IMR-90 (cell line): ENCODE results near the gene PEX14. TPM values are rescaled to one million over a fixed set of nuclear protein-coding genes. Genes with fewer than 3 reads are reported as not detected.

Experiments
- ATAC-seq: fragments of 200-7000 bp; cut with Tn5 transposase; 2 replicates; pipeline ENCODE4 v1.9.1; 2020; ENCODE audit warnings: low read depth, mild to moderate bottlenecking, moderate library complexity
- BruUV-seq: library from RNA; stranded (reverse); fragments of 400-500 nt; replicated peaks from 2 replicates; lab custom pipeline; 2021; lab: Mats Ljungman, UMichigan
- CTCF ChIA-PET: fragments of 300-600 bp; formaldehyde crosslinking; extraction: SDS; loops from one replicate; lab custom pipeline; 2021; ENCODE audit warnings: antibody characterized with exemption; lab: Yijun Ruan, JAX
- POLR2A ChIA-PET: fragments of 300-600 bp; sonication (Branson Sonifier 250); formaldehyde crosslinking; loops from one replicate; lab custom pipeline; 2022; ENCODE audit warnings: antibody characterized with exemption; ENCODE audit not compliant: unreplicated experiment; lab: Charles Lee
- DNase-seq: peaks from one replicate; pipeline ENCODE4 v3.0.0; 2013
- H2AFZ ChIP-seq: replicated peaks from 2 replicates; pipeline ENCODE3; 2013; ENCODE audit warnings: low read length, mild to moderate bottlenecking; ENCODE audit not compliant: poor library complexity
- H2AK5ac ChIP-seq: 2 replicates; pipeline ENCODE4 v1.6.1; 2013; ENCODE audit warnings: low read depth, low read length, inconsistent platforms
- H2AK9ac ChIP-seq: replicated peaks from 2 replicates; pipeline ENCODE3; 2013; ENCODE audit warnings: mild to moderate bottlenecking, low read depth, low read length, moderate library complexity; ENCODE audit not compliant: poor library complexity
- H2BK120ac ChIP-seq: 2 replicates; pipeline ENCODE4 v1.6.1; 2013; ENCODE audit warnings: low read depth, low read length, inconsistent platforms
- H2BK15ac ChIP-seq: 3 replicates; pipeline ENCODE4 v1.6.1; 2013; ENCODE audit warnings: low read depth, low read length, inconsistent platforms
- H2BK20ac ChIP-seq: 2 replicates; pipeline ENCODE4 v1.6.1; 2013; ENCODE audit warnings: low read depth, mild to moderate bottlenecking, inconsistent platforms, low read length, moderate library complexity
- H2BK5ac ChIP-seq: 2 replicates; pipeline ENCODE4 v1.6.1; 2013; ENCODE audit warnings: mild to moderate bottlenecking, low read depth, low read length, inconsistent platforms; ENCODE audit not compliant: poor library complexity, severe bottlenecking
- H3K14ac ChIP-seq: replicated peaks from 2 replicates; pipeline ENCODE4 v1.6.1; 2013; ENCODE audit warnings: low read depth, low read length, inconsistent platforms
- H3K18ac ChIP-seq: 2 replicates; pipeline ENCODE4 v1.6.1; 2013; ENCODE audit warnings: low read depth, low read length, control low read depth
- H3K23ac ChIP-seq: 2 replicates; pipeline ENCODE4 v1.6.1; 2013; ENCODE audit warnings: low read depth, low read length, inconsistent platforms
- H3K27ac ChIP-seq: 2 replicates; pipeline ENCODE4 v1.5.1; 2013; ENCODE audit warnings: mild to moderate bottlenecking, control low read depth, low read length; ENCODE audit not compliant: insufficient read depth
- H3K27me3 ChIP-seq: 2 replicates; pipeline ENCODE4 v1.6.1; 2013; ENCODE audit warnings: low read length; ENCODE audit not compliant: control insufficient read depth, insufficient read depth
- H3K36me3 ChIP-seq: 2 replicates; pipeline ENCODE4 v1.6.1; 2013; ENCODE audit warnings: low read length, mixed read lengths; ENCODE audit not compliant: control insufficient read depth, insufficient read depth
- H3K4ac ChIP-seq: 2 replicates; pipeline ENCODE4 v1.6.1; 2013; ENCODE audit warnings: low read depth, low read length, inconsistent platforms
- H3K4me1 ChIP-seq: 2 replicates; pipeline ENCODE4 v1.6.1; 2013; ENCODE audit warnings: low read length, mixed read lengths; ENCODE audit not compliant: control insufficient read depth, insufficient read depth
- H3K4me2 ChIP-seq: 2 replicates; pipeline ENCODE4 v1.6.1; 2013; ENCODE audit warnings: low read depth, mild to moderate bottlenecking, control low read depth, low read length, moderate library complexity
- H3K4me3 ChIP-seq: 2 replicates; pipeline ENCODE4 v1.5.1; 2013; ENCODE audit warnings: low read depth, mild to moderate bottlenecking, control low read depth, low read length, moderate library complexity; ENCODE audit not compliant: insufficient read depth
- H3K56ac ChIP-seq: 2 replicates; pipeline ENCODE4 v1.6.1; 2013; ENCODE audit warnings: low read length, inconsistent platforms; ENCODE audit not compliant: insufficient read depth; ENCODE audit errors: extremely low read depth
- H3K79me1 ChIP-seq, 2 experiments: 2 replicates each; pipeline ENCODE4 v1.6.1; 2013; ENCODE audit warnings: low read length in 2 of 2, inconsistent platforms in 1 of 2, low read depth in 1 of 2
- H3K9ac ChIP-seq: 2 replicates; pipeline ENCODE4 v1.6.1; 2013; ENCODE audit warnings: low read depth, low read length, control low read depth
- H3K9me1 ChIP-seq: 2 replicates; pipeline ENCODE4 v1.6.1; 2013; ENCODE audit warnings: low read length, inconsistent platforms; ENCODE audit not compliant: insufficient read depth
- H3K9me3 ChIP-seq: 2 replicates; pipeline ENCODE4 v1.6.1; 2013; ENCODE audit warnings: low read length; ENCODE audit not compliant: control insufficient read depth, insufficient read depth
- H4K20me1 ChIP-seq: 2 replicates; pipeline ENCODE4 v1.6.1; 2013; ENCODE audit warnings: low read length, inconsistent platforms; ENCODE audit not compliant: insufficient read depth
- H4K5ac ChIP-seq: 2 replicates; pipeline ENCODE4 v1.6.1; 2013; ENCODE audit warnings: mild to moderate bottlenecking, low read depth, low read length, control low read depth
- H4K8ac ChIP-seq, 2 experiments: 2 replicates each; pipeline ENCODE4 v1.6.1; 2013; ENCODE audit warnings: low read depth in 2 of 2, low read length in 2 of 2, control low read depth in 1 of 2, inconsistent platforms in 1 of 2
- H4K91ac ChIP-seq: 2 replicates; pipeline ENCODE4 v1.6.1; 2013; ENCODE audit warnings: low read depth, low read length, inconsistent platforms; ENCODE audit not compliant: insufficient read depth
- CEBPB ChIP-seq: IDR thresholded peaks from 2 replicates; pipeline ENCODE4 v1.6.1; 2012; ENCODE audit warnings: low read depth, low read length, improper control_type of control experiment
- CTCF ChIP-seq: conservative IDR thresholded peaks from 2 replicates; pipeline ENCODE4 v1.5.1; 2012; ENCODE audit warnings: mild to moderate bottlenecking, low read depth, low read length, improper control_type of control experiment
- FOS ChIP-seq: fragments of 150-350 bp; IDR thresholded peaks from 2 replicates; pipeline ENCODE4 v1.6.1; 2016; ENCODE audit warnings: low read depth, low read length
- MAFK ChIP-seq: IDR thresholded peaks from 2 replicates; pipeline ENCODE4 v1.6.1; 2012; ENCODE audit warnings: low read depth, low read length, improper control_type of control experiment
- NFE2L2 ChIP-seq: fragments of 150-350 bp; IDR thresholded peaks from 2 replicates; pipeline ENCODE4 v1.6.1; 2016; ENCODE audit warnings: low read depth, mild to moderate bottlenecking, low read length
- RCOR1 ChIP-seq: IDR thresholded peaks from 2 replicates; pipeline ENCODE4 v1.6.1; 2012; ENCODE audit warnings: mild to moderate bottlenecking, low read length, improper control_type of control experiment; ENCODE audit not compliant: insufficient replicate concordance
- RFX5 ChIP-seq: IDR thresholded peaks from 2 replicates; pipeline ENCODE4 v1.8.0; 2012; ENCODE audit warnings: low read depth, mild to moderate bottlenecking, low read length, moderate library complexity
- SMC3 ChIP-seq: fragments of 150-350 bp; IDR thresholded peaks from 2 replicates; pipeline ENCODE4 v1.6.1; 2016; ENCODE audit warnings: low read depth, mild to moderate bottlenecking, antibody characterized with exemption, low read length, moderate library complexity
- WGBS, 2 experiments: methylation state at CpG; one replicate each; pipeline versions ENCODE4 v1.1.5 to v1.1.7; 2013; ENCODE audit warnings: missing lambda C conversion rate in 2 of 2; ENCODE audit not compliant: insufficient read length in 1 of 2; ENCODE audit errors: extremely low coverage in 2 of 2; 5-methylcytosine and 5-hydroxymethylcytosine counted together
- dilution Hi-C: fragments of 300-500 bp; cut with HindIII; formaldehyde crosslinking; loops from one replicate; pipeline ENCODE4 v1.14.3; 2018; ENCODE audit warnings: low sequenced_read_pairs; ENCODE audit not compliant: unreplicated experiment
- in situ Hi-C: fragments of 300-500 bp; cut with MboI; formaldehyde crosslinking; loops from 3 replicates; pipeline ENCODE4 v1.14.3; 2019; ENCODE audit warnings: low sequenced_read_pairs, inconsistent platforms, mixed read lengths
- intact Hi-C: fragments of 100-400 bp; cut with micrococcal nuclease; formaldehyde crosslinking; loops from 2 replicates; pipeline ENCODE4 v1.10.0; 2022
- polyA plus RNA-seq, 3 experiments: library from polyadenylated mRNA; depleted of rRNA; stranded (reverse); fragments of >200 nt; gene quantifications; 2 replicates each; pipeline ENCODE4 v1.2.3, GENCODE V29; 2012; ENCODE audit warnings: low replicate concordance in 1 of 3
- total RNA-seq: library from RNA; depleted of rRNA; stranded (reverse); fragments of >200 nt; gene quantifications from 2 replicates; pipeline ENCODE4 v1.2.3, GENCODE V29; 2012

The PEX14 gene
- total and polyA plus RNA-seq, 2 of the 4 experiments (the other 2 are of a cell fraction): 9.5 to 22.5 TPM

GRCh38 chr1:10677491-10678391, 203.0 kb downstream of the PEX14 start (continued):
- TF ChIP-seq FOS: no peak

GRCh38 chr1:10678402-10678801, 203.7 kb downstream of the PEX14 start:
- H3K36me3 ChIP-seq: no peaks in the 10 kb centered on the region
- no peak overlapping the region for H3K9ac ChIP-seq
- H2AK9ac ChIP-seq: no peak overlapping the region
- H3K27ac ChIP-seq: no peak overlapping the region
- no peak overlapping the region for H3K56ac ChIP-seq
- ATAC-seq (no peak), DNase-seq (no peak)
- peaks cover 3% of the 10 kb centered on the region; the same call in 1 of the 2 replicates for H3K4me1 ChIP-seq
- H2AK5ac ChIP-seq: no peak overlapping the region
- no peaks in the 10 kb centered on the region for H3K9me1 ChIP-seq
- TF ChIP-seq RFX5 (no peak), SMC3 (no peak), FOS (no peak), CEBPB (no peak), MAFK (no peak), NFE2L2 (no peak), CTCF (no peak), RCOR1 (no peak)
- no peaks in the 10 kb centered on the region for H3K79me1 ChIP-seq
- H4K8ac ChIP-seq: no peak overlapping the region
- intact Hi-C loops: no loop called here
- H3K14ac ChIP-seq: no peak overlapping the region
- no peaks in the 10 kb centered on the region for H3K9me3 ChIP-seq
- no peak overlapping the region for H3K4me2 ChIP-seq
- in situ Hi-C loops: no loop called here
- no peak overlapping the region for H3K23ac ChIP-seq
- ChIA-PET CTCF (no interaction called here), POLR2A (no interaction called here)
- dilution Hi-C loops: no loop called here
- no peak overlapping the region for H4K5ac ChIP-seq
- peaks cover 8% of the 10 kb centered on the region; the same call in 1 of the 2 replicates for H3K27me3 ChIP-seq
- no CpG with 5 or more reads among the region's 23 CpGs for WGBS, 2 experiments
- H2BK20ac ChIP-seq: no peak overlapping the region
- no peak overlapping the region for H2AFZ ChIP-seq
- no peak overlapping the region for H3K18ac ChIP-seq
- H3K4ac ChIP-seq: no peak overlapping the region
- H4K20me1 ChIP-seq: no peaks in the 10 kb centered on the region
- no TSS peak for BruUV-seq
- no peak overlapping the region for H2BK120ac ChIP-seq
- no peak overlapping the region for H4K91ac ChIP-seq
- no peak overlapping the region for H3K4me3 ChIP-seq
- no peak overlapping the region for H2BK15ac ChIP-seq
- H2BK5ac ChIP-seq: no peak overlapping the region
